CD4-positive, alpha-beta T cell treated with Interleukin-4 for 1 hour (primary cell): ENCODE measurements around the gene DIS3L2.
"Not testable (repeated sequence)": the region's sequence is repeated elsewhere in the genome, so short reads cannot be mapped to it uniquely, and the experiment has no call there.

Experiments used
- DNase-seq, 2 donors: peaks; one replicate each; pipeline ENCODE4 v3.0.0-alpha.2; 2020 to 2022

Gene DIS3L2

GRCh38 chr2:232363064-232363783, 401.7 kb downstream of the DIS3L2 start:
- not testable (repeated sequence) for DNase-seq

DNA sequence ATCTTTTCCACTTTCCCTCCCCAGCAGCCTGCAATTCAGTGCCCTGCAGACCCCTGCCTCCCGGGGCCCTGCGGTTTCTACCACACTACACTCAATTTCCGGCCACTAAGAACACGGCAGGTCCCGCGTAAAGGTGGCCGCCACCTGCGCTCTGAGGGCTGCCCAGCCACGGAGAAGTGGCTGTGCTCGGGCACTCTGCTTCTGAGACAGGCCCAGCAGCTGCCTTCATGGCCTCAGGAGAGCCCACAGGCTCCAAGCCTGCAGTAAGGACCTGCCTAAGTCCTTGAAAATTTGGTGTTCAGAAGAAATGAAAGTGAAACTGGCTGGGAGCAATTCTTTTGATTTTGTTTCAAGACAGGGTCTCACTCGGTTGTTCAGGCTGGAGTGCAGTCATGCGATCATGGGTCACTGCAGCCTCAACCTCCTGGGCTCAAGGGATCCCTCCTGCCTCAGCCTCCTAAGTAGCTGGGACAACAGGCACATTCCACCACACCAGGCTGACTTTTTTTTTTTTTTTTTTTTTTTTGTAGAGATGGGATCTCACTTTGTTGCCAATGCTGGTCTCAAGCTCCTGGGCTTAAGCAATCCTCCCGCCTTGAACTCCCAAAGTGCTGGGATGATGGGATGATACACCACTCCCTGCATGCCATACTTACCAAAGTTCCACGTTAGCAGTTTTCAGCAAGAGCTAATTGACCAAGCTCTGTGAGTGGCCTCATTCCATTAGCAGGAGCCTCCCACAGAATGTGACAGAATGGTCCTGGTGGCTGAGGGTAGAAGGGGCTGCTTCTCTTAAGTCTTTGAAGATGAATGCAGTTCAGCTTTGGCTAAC, 402.5 kb downstream of the DIS3L2 start:
- DNase-seq, result peak in 1 of 2 donors; percentile 27

GRCh38 chr2:232364806-232365594, 403.5 kb downstream of the DIS3L2 start:
- DNase-seq, result not testable (repeated sequence)

DNA sequence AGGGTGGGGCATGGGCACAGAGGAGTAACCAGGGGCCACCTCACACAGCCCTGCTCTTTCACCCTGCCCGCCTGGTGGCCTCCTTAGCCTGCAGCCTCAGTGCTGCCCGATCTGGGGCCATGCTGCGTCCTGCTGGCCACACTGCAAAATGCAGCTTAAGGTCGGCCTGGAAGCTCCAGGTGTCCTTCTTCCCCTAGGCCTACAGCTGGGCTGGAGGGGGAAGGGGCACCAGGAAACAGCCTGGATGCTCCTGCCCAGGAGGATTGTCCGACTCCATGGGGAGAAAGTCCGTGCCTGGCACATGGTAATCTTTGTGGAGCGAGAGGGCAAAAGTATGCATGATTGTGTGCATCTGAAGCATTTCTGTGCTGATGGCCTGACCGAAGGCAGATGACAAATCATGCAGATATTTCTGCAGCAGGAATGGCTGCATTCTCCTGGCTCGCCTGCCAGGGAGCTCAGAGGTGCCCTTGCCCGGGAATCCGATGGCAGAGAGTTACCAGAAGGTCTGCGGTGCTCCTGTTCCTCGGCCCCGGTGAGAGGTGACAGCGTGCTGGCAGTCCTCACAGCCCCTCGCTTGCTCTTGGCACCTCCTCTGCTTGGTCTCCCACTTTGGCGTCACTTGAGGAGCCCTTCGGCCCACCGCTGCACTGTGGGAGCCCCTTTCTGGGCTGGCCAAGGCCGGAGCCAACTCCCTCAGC, 404.3 kb downstream of the DIS3L2 start:
- no peak for DNase-seq

GRCh38 chr2:232366461-232366860, 404.9 kb downstream of the DIS3L2 start:
- not testable (repeated sequence) for DNase-seq

- no peak for DNase-seq
Measured at GRCh38 chr2:232367016-232367415, 405.5 kb downstream of the DIS3L2 start.

GRCh38 chr2:232367591-232368233, 406.2 kb downstream of the DIS3L2 start:
- no peak for DNase-seq

DNA sequence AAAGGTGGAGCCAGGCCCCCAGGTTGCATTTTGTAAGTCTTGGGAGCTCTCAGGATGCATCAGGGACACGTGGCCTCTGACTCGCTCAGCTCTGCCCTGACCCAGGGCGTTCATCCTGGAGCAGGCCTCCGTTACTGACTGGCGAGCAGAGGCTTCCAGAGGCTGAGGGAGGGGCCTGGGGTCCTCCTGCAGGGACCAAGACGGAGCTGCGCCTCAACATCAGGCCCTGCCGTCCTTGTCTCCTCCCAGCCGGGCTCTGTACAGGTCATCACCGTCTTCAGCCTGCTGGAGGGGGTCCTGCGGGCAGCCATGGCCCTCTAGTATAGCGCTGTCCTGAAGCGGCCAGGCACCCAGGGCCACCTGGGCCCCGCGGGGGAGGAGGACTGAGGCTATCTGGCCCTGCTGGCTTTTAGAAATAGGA, 406.8 kb downstream of the DIS3L2 start:
- DNase-seq, result no peak

DNA sequence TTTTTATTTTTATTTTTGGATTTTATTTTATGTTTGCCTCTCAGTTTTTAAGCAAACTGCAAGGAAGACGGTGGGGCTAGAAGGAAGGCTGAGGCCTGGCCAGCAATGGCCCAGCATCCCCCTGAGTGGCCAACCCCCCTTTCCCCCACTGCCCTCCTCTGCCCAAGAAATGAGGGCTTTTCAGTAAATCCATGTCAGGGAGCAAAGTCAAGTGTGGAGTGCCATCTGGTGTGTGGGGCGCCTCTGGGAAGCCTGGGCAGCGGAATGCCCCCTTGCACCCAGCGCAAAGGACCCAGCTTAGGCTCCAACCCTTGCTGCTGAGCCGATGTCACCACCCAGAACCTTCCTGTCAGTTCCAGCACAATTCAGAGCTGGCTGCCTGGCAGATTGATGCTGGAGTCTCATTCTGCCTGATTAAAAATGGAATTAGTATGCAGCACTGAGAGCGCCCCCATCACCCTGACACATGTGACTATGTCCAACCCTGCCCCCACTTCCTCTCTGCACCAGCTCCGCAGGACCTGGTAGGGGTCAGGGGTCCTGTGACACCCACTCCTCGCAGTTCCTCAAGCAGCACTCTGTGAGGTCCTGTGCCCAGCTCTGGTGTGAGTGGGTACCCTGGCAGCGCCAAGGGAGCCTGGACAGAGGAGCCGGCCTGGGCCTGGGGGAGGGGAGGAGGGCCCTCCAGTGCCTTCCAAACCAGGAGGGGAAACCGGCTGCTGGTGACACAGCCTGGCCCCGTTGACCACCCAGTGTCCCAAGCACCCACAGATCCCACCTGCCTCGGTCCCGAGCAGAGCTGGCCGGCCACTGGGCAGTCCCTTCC, 407.8 kb downstream of the DIS3L2 start:
- DNase-seq, result no peak

GRCh38 chr2:232370007-232370406, 408.5 kb downstream of the DIS3L2 start:
- DNase-seq, result not testable (repeated sequence)

- DNase-seq, result no peak
Measured at GRCh38 chr2:232372231-232373208, 411.0 kb downstream of the DIS3L2 start.

DNA sequence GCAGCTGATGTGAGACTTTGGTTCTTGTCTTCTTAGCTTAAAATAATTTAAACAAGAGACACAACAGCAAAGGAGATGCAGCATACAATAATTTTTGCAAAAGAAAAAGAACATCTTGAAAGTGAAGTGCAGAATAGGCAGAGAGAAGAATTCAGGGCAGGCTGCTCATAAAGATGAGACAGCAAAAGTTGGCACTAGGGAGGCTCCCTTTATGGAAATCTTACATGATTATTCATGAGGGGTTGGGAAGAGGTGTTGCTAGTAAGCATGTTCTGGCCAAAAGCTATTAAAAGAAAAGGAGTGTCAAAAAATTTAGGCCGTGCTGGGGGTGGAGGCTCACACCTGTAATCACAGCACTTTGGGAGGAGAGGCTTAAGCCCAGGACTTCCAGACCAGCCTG, 412.8 kb downstream of the DIS3L2 start:
- DNase-seq, result no peak

- DNase-seq, result no peak
Measured at GRCh38 chr2:232375164-232375563, 413.7 kb downstream of the DIS3L2 start.

GRCh38 chr2:232376260-232376659, 414.7 kb downstream of the DIS3L2 start:
- no peak for DNase-seq

DNA sequence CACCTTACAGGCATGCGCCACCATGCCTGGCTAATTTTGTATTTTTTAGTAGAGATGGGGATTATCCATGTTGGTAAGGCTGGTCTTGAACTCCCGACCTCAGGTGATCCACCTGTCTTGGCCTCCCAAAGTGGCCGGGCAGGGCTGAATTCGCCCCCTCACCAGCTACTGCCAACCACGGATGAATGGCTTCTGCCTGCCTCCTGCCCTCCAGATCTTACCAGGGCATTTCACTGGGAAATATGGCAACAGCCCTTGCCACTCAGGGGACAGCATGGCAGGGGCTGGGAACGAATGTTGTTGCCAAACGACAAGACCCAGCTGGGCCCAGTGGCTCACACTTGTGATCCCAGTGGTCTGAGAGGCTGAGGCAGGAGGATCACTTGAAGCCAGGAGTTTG, 415.2 kb downstream of the DIS3L2 start:
- no peak for DNase-seq

GRCh38 chr2:232377319-232377718, 415.8 kb downstream of the DIS3L2 start:
- DNase-seq, result no peak

- no peak for DNase-seq
Measured at GRCh38 chr2:232377841-232378734, 416.6 kb downstream of the DIS3L2 start.

DNA sequence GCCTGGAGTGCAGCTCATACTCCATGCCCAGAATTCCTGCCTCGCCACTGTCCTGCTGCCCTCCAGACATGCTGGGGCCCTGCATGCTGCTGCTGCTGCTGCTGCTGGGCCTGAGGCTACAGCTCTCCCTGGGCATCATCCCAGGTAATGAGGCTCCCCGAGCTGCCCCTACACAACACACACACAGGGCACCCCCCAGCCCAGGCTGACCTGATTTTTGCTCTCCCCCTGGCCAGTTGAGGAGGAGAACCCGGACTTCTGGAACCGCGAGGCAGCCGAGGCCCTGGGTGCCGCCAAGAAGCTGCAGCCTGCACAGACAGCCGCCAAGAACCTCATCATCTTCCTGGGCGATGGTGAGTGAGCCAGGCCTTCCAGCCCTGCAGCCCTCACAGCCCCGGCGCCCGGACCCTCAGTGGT, 417.2 kb downstream of the DIS3L2 start, which contains the start of gene ALPP:
Gene ALPP (plus strand): TSS at position 17 of the 417 bp plus-strand sequence. CDS start 52 bp downstream, at position 69.
- DNase-seq, result not testable (repeated sequence)
